KOPT-K1 (cell line): ENCODE data around the gene ERICH3.

Experiments
- H3K27ac ChIP-seq: fragments of 200-600 bp; sonication (generic); 2 replicates; pipeline ENCODE4 v1.5.1; 2016; ENCODE audit warnings: antibody characterized with exemption, mild to moderate bottlenecking, low read depth, low read length; ENCODE audit not compliant: poor library complexity, severe bottlenecking
- H3K36me3 ChIP-seq: fragments of 200-600 bp; sonication (generic); 2 replicates; pipeline ENCODE4 v1.5.1; 2017; ENCODE audit warnings: antibody characterized with exemption, mild to moderate bottlenecking, low read length, moderate library complexity; ENCODE audit not compliant: insufficient read depth
- H3K9me3 ChIP-seq: fragments of 200-600 bp; sonication (generic); 2 replicates; pipeline ENCODE4 v1.5.1; 2017; ENCODE audit warnings: antibody characterized with exemption, low read length, mild to moderate bottlenecking; ENCODE audit not compliant: insufficient read depth, poor library complexity, severe bottlenecking

Gene ERICH3

DNA sequence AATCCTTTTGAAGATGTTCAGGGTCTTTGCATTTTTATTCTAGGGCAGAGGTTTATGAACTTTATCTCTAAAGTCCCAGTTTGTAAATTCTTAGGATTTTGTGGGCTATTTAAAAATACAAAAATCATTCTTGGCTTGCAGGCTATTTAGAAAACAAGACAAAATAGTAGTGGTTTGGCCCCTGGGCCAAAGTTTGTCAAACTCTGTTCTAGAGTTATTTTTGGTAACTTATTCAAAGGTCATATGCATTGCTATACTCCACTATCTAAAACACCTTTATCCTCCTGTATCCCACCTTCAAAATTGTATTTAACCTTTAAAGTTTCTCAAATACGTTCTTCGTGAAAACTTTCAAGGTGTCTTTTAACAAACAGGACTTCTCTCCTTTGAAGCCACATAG lies 85.7 kb downstream of the ERICH3 start:
- Histone ChIP-seq H3K27ac (no peak overlapping the region), H3K9me3 (no peaks in the 10 kb centered on the region), H3K36me3 (no peaks in the 10 kb centered on the region)

DNA sequence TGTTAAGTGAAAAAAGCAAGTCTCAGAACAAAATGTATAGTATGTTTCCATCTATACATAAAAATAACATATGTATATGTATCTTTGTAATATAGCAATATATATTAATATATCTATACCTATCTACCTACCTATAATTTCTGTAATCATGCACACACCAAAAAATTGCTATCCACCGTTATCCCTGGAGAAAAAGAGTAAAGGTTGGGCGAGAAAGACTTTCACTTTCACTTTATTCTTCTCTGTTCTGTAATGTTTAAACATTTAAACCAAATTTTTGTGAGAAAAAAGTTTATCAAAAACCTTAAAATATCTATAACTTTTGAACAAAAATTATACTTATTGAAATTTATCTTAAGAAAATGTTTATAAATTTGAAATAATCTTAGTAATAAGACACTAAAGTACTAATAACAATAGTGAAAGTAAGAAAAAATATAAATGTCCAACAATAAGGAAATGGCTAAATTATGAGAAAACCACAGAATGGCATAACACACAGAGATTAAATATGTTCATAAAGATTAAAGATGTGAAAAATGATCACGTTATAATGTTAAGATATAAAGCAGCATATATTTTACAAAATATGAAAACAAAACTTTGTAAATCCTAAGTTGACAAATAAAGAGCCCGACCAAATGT lies 87.2 kb downstream of the ERICH3 start:
- Histone ChIP-seq H3K27ac (no peak overlapping the region), H3K9me3 (no peaks in the 10 kb centered on the region), H3K36me3 (no peaks in the 10 kb centered on the region)

- H3K9me3 ChIP-seq = no peaks in the 10 kb centered on the region
- no peak overlapping the region for H3K27ac ChIP-seq
- H3K36me3 ChIP-seq = no peaks in the 10 kb centered on the region
These were observed 89.4 kb downstream of the ERICH3 start for GRCh38 chr1:74584185-74584584.

DNA sequence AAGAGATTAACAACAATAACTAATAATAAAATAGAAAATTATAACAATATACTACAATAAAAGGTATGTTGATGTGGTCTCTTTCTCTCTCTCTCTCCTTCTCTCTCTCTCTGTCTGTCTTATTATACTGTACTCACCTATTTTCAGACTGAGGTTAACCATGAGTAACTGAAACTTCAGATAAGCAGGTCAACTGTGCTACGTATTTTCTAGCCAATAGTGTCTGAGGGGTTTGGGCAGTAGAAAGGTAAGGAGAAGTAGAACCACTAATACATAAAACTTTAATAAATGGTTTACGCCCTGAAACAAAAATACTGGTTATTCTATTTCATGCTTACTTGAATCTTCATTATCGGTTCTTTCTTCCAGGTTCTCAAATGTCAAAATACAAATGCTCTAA lies 90.2 kb downstream of the ERICH3 start:
- H3K36me3 ChIP-seq = no peaks in the 10 kb centered on the region
- no peaks in the 10 kb centered on the region for H3K9me3 ChIP-seq
- H3K27ac ChIP-seq = no peak overlapping the region

GRCh38 chr1:74579425-74579824 lies 94.2 kb downstream of the ERICH3 start:
- Histone ChIP-seq H3K27ac (no peak overlapping the region), H3K36me3 (no peaks in the 10 kb centered on the region), H3K9me3 (no peaks in the 10 kb centered on the region)

DNA sequence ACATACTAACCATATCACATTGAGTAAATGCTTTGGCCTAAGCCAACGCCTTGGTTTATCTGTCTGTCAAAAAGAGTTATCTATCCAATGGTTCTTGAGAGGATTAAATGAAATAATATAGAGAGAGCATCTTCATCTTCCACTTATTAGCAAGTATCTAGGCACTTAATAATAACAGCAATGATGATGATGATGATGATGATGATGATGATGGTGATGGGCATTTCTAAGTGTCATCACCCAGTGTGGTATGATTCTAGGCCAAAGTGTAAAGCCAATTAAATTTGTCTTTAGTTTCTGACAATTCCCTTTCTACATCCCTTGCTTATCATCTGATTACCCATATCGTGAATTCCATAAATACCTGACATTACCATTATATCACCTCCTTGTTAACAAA lies 95.5 kb downstream of the ERICH3 start:
- no peaks in the 10 kb centered on the region for H3K36me3 ChIP-seq
- no peak overlapping the region for H3K27ac ChIP-seq
- no peaks in the 10 kb centered on the region for H3K9me3 ChIP-seq

DNA sequence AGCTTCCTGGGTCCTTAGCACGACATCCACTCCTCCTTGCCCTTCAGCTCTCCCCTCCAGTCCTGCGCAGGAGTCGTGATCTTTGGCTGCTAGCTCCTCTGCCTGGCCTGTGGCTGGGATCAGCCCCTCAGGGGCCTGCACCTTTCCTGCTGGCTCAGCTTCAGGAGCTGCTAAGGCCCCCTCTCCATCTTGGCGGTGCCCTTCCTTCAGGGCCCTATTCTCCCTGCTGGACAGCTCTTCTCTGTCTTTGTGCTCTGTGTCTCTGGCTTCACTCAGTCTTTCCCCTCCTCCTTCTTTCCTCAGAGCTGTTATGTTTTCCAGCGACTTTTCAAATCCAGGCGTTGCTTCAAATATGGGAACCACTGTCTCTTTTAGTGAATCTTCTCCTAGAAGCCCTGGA lies 101.7 kb downstream of the ERICH3 start:
- Histone ChIP-seq H3K36me3 (no peaks in the 10 kb centered on the region), H3K27ac (no peak overlapping the region), H3K9me3 (no peaks in the 10 kb centered on the region)

GRCh38 chr1:74571493-74571800 lies 102.1 kb downstream of the ERICH3 start:
- H3K9me3 ChIP-seq = no peaks in the 10 kb centered on the region
- H3K27ac ChIP-seq = no peak overlapping the region
- no peaks in the 10 kb centered on the region for H3K36me3 ChIP-seq

- H3K9me3 ChIP-seq = no peaks in the 10 kb centered on the region
- H3K36me3 ChIP-seq = no peaks in the 10 kb centered on the region
- H3K27ac ChIP-seq = no peak overlapping the region
These were observed 102.6 kb downstream of the ERICH3 start for GRCh38 chr1:74570797-74571492.

DNA sequence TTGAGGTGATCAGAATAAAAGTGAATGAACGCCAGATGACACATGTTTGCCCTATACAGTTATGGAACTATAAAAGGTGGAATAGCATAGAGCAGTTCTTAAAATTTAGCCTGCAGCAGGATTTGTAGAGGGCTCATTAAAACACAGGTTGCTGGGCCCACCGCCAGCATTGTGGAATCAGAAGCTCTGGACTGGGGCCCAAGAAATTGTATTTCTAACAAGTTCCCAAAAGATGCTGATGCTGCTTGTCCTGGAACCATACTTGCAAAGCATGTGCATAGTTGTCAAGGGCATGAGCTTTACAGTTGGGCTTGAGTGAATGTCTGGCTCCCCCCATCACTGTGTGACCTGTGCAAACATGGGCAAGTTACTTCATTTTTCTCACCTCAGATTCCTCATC lies 123.7 kb downstream of the ERICH3 start:
- Histone ChIP-seq H3K27ac (no peak overlapping the region), H3K36me3 (no peaks in the 10 kb centered on the region), H3K9me3 (no peaks in the 10 kb centered on the region)

- no peaks in the 10 kb centered on the region for H3K36me3 ChIP-seq
- H3K27ac ChIP-seq = no peak overlapping the region
- no peaks in the 10 kb centered on the region for H3K9me3 ChIP-seq
These were observed 124.4 kb downstream of the ERICH3 start for GRCh38 chr1:74548961-74549750.

GRCh38 chr1:74545821-74546220 lies 127.8 kb downstream of the ERICH3 start:
- Histone ChIP-seq H3K36me3 (no peaks in the 10 kb centered on the region), H3K9me3 (no peaks in the 10 kb centered on the region), H3K27ac (no peak overlapping the region)

- no peaks in the 10 kb centered on the region for H3K9me3 ChIP-seq
- H3K27ac ChIP-seq = no peak overlapping the region
- no peaks in the 10 kb centered on the region for H3K36me3 ChIP-seq
These were observed 139.4 kb downstream of the ERICH3 start for GRCh38 chr1:74534241-74534640.

DNA sequence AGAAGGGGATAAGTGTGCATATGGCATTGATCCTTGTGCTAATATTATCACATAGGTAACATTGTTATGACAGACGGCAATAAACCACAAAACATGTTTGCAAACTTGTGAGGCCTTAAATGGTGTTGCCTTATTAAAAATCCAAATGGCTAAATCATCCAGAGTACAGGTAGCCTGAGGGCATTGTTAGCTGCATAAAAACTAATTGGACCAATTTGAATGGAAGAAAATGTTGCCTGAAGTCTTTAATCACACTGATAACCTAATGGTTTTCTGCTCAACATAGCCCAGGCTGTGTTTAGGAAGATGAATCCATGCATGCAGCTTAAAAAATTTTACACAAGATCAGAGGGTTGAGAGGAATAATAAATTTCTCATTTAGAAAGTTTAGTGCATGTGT lies 141.8 kb downstream of the ERICH3 start:
- Histone ChIP-seq H3K36me3 (no peaks in the 10 kb centered on the region), H3K9me3 (no peaks in the 10 kb centered on the region), H3K27ac (no peak overlapping the region)

- no peak overlapping the region for H3K27ac ChIP-seq
- H3K36me3 ChIP-seq = no peaks in the 10 kb centered on the region
- no peaks in the 10 kb centered on the region for H3K9me3 ChIP-seq
These were observed 142.7 kb downstream of the ERICH3 start for GRCh38 chr1:74530892-74531291.

DNA sequence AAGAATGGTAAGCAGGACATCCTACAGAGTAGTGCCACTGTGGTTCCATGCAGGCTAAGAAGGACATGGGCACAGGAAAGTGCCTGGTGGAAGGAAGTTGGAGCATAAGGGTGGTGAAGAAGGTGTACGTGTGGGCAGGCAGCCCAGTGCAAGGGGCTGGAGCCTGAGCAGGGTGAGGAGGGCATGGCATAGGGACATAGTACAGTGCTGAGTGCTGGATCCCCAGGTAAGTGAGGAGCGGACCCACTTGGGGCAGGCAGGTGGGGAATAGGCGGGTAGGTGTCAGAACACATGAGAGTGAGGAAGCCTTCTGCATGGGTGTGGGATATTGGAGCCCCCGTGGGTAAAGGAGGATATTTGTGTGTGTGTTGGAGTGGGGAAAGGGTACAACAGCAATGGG lies 145.5 kb downstream of the ERICH3 start:
- Histone ChIP-seq H3K36me3 (no peaks in the 10 kb centered on the region), H3K27ac (no peak overlapping the region), H3K9me3 (no peaks in the 10 kb centered on the region)
